GM18502 (cell line): ENCODE data around the gene NCOR1.

Experiments used
- ATAC-seq: cut with Tn5 transposase; IDR thresholded peaks from one replicate; pipeline ENCODE4 v1.9.1; 2021; ENCODE audit warnings: mild to moderate bottlenecking; ENCODE audit not compliant: unreplicated experiment, poor library complexity

NCOR1 gene

DNA sequence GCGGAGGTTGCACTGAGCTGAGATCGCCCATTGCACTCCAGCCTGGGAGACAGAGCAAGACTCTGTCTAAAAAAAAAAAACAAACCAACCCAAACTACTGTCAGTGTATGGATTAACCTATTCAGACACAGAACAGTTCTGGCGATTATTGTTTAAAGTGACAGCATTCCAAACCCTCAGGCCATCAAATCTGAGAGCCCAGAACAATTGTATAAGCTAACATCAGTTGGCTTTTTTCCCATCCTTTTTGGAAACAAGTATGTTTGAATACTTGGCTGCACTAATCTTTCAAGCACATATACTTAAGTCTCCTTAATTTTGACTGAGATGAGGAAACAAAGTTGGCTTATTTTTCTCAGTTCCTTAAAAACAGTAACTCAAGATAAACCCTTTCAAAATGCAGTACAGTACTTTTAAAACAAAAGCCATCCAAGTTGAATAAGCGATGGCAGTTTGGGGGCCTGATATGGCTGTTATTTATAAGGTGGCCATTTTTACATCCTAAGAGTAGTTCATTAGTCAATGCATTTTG lies 217.2 kb downstream of the NCOR1 start:
- ATAC-seq: no peak

GRCh38 chr17:15996322-15996721 lies 219.0 kb downstream of the NCOR1 start:
- ATAC-seq: no peak

DNA sequence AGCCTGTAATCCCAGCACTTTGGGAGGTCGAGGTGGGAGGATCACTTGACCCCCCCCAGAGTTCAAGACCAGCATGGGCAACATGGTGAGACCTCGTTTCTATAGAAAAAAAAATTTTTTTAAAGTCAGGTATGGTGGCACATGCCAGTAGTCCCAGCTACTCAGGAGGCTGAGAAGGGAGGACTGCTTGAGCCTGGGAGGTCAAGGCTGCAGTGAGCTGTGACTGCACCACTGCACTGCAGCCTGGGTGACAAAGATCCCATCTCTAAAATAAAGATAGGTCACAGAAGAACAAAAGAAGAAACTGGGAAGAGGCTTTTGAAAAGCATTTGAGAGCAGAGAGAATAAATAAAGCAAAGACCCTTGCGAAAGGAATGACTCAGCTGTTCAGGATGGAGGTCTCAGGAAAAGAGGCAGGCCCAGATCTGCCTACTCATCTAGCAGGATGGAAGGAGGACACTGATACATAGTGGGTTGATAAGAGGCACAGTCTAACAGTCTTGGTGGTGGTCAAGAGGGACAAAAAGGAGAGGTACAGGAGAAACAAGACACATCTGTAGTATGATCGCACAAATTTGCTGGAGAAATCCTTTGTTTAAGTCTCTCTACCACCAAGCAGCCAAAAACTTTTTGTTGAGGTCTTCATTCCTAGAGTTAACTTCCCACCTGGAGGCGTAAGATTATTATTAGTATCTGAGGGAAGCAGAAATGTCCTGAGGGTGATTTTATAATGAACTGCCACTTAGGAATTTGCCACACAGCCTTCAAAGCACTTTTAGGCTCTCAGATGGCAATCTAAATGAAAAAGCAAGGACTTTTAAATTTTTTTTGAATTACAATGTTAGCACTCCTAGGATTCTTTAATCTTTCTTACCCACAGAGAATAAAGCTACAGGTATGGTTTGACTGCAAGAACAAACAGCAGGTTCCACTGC lies 233.4 kb downstream of the NCOR1 start:
- no peak for ATAC-seq

GRCh38 chr17:15981208-15981607 lies 234.1 kb downstream of the NCOR1 start:
- ATAC-seq: peak; percentile 93
